Measurements from ENCODE around the gene APEX1.

DNA sequence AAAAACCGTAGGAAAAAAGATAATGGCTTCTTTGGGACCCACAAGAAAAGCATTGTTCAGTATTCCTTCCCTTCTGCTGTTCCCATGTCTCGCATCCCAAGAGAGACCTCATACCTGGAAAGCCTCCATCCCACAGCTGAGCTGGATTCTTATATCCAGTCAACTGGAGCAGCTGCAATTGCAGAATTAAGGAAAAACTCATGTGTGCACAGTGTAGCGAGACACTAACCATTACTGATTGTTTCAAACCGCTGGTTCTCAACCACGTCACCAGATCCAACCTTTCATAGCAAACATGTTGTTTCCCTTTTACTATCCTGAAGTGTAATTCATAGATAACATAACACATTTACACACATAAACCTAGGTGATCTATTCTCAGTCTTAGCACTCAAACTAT is 44.9 kb downstream of the APEX1 start:
- TF ChIP-seq, protein P1, sequence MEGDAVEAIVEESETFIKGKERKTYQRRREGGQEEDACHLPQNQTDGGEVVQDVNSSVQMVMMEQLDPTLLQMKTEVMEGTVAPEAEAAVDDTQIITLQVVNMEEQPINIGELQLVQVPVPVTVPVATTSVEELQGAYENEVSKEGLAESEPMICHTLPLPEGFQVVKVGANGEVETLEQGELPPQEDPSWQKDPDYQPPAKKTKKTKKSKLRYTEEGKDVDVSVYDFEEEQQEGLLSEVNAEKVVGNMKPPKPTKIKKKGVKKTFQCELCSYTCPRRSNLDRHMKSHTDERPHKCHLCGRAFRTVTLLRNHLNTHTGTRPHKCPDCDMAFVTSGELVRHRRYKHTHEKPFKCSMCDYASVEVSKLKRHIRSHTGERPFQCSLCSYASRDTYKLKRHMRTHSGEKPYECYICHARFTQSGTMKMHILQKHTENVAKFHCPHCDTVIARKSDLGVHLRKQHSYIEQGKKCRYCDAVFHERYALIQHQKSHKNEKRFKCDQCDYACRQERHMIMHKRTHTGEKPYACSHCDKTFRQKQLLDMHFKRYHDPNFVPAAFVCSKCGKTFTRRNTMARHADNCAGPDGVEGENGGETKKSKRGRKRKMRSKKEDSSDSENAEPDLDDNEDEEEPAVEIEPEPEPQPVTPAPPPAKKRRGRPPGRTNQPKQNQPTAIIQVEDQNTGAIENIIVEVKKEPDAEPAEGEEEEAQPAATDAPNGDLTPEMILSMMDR (IDR thresholded peaks at IDR 0.05), result no peak
- TF ChIP-seq EZH2phosphoT487 (IDR thresholded peaks at IDR 0.05) (no peak), EZH2 (IDR thresholded peaks at IDR 0.05) (no peak)
